ENCODE results near the gene VPS25.
"Not testable (repeated sequence)": the region's sequence is repeated elsewhere in the genome, so short reads cannot be mapped to it uniquely, and the experiment has no call there.

The VPS25 gene

GRCh38 chr17:42748908-42749798 lies 24.1 kb upstream of the VPS25 start:
- peaks cover 3% of the 10 kb centered on the region for H3K4me1 ChIP-seq (ENCODE audit: control insufficient read depth, insufficient read depth, low read length, poor library complexity, severe bottlenecking)
- WGBS, 2 experiments (ENCODE audit: insufficient coverage in 2 of 2) = 89 to 94% methylated on average over 4 to 8 of the region's 11 CpGs
- H3K27ac ChIP-seq (ENCODE audit: low read depth, low read length, severe bottlenecking) = no peak overlapping the region
- peaks cover 5% of the 10 kb centered on the region for H3K9me3 ChIP-seq (ENCODE audit: control insufficient read depth, low read length)
- no peak overlapping the region for H3K4me3 ChIP-seq (ENCODE audit: extremely low read depth, insufficient read depth, low read length, poor library complexity, severe bottlenecking)
- H3K36me3 ChIP-seq (ENCODE audit: control insufficient read depth, insufficient read depth, low read length) = no peaks in the 10 kb centered on the region

- peaks cover 3% of the 10 kb centered on the region for H3K4me1 ChIP-seq (ENCODE audit: control insufficient read depth, insufficient read depth, low read length, poor library complexity, severe bottlenecking)
Measured at GRCh38 chr17:42750739-42751344, 22.4 kb upstream of the VPS25 start.

GRCh38 chr17:42751628-42752027 lies 21.6 kb upstream of the VPS25 start:
- H3K4me1 ChIP-seq (ENCODE audit: control insufficient read depth, insufficient read depth, low read length, poor library complexity, severe bottlenecking) = peaks cover 3% of the 10 kb centered on the region
- no peaks in the 10 kb centered on the region for H3K36me3 ChIP-seq (ENCODE audit: control insufficient read depth, insufficient read depth, low read length)
- 86 to 100% methylated on average over 3 of the region's 7 CpGs for WGBS, 2 experiments (ENCODE audit: insufficient coverage in 2 of 2)
- no peaks in the 10 kb centered on the region for H3K9me3 ChIP-seq (ENCODE audit: control insufficient read depth, low read length)
- H3K4me3 ChIP-seq (ENCODE audit: extremely low read depth, insufficient read depth, low read length, poor library complexity, severe bottlenecking) = no peak overlapping the region
- no peak overlapping the region for H3K27ac ChIP-seq (ENCODE audit: low read depth, low read length, severe bottlenecking)

More at GRCh38 chr17:42750739-42751344, 22.4 kb upstream of the VPS25 start:
- H3K27ac ChIP-seq (ENCODE audit: low read depth, low read length, severe bottlenecking) = no peak overlapping the region
- no peaks in the 10 kb centered on the region for H3K36me3 ChIP-seq (ENCODE audit: control insufficient read depth, insufficient read depth, low read length)
- WGBS, 2 experiments (ENCODE audit: insufficient coverage in 2 of 2) = 88 to 93% methylated on average over 3 of the region's 3 CpGs
- H3K9me3 ChIP-seq (ENCODE audit: control insufficient read depth, low read length) = no peaks in the 10 kb centered on the region
- H3K4me3 ChIP-seq (ENCODE audit: extremely low read depth, insufficient read depth, low read length, poor library complexity, severe bottlenecking) = no peak overlapping the region

- no peaks in the 10 kb centered on the region for H3K36me3 ChIP-seq (ENCODE audit: control insufficient read depth, insufficient read depth, low read length)
- 89 to 94% methylated on average over 3 of the region's 3 CpGs for WGBS, 2 experiments (ENCODE audit: insufficient coverage in 2 of 2)
- H3K27ac ChIP-seq (ENCODE audit: low read depth, low read length, severe bottlenecking) = no peak overlapping the region
- H3K9me3 ChIP-seq (ENCODE audit: control insufficient read depth, low read length) = no peaks in the 10 kb centered on the region
- peaks cover 3% of the 10 kb centered on the region for H3K4me1 ChIP-seq (ENCODE audit: control insufficient read depth, insufficient read depth, low read length, poor library complexity, severe bottlenecking)
- no peak overlapping the region for H3K4me3 ChIP-seq (ENCODE audit: extremely low read depth, insufficient read depth, low read length, poor library complexity, severe bottlenecking)
Measured at GRCh38 chr17:42754782-42755181, 18.5 kb upstream of the VPS25 start.

- WGBS, 2 experiments (ENCODE audit: insufficient coverage in 2 of 2) = 74 to 86% methylated on average over 7 to 8 of the region's 11 CpGs
- Histone ChIP-seq H3K4me1 (ENCODE audit: control insufficient read depth, insufficient read depth, low read length, poor library complexity, severe bottlenecking) (peaks cover 26% of the 10 kb centered on the region), H3K27ac (ENCODE audit: low read depth, low read length, severe bottlenecking) (no peak overlapping the region), H3K4me3 (ENCODE audit: extremely low read depth, insufficient read depth, low read length, poor library complexity, severe bottlenecking) (no peak overlapping the region), H3K9me3 (ENCODE audit: control insufficient read depth, low read length) (no peaks in the 10 kb centered on the region), H3K36me3 (ENCODE audit: control insufficient read depth, insufficient read depth, low read length) (no peaks in the 10 kb centered on the region)
Measured at GRCh38 chr17:42759982-42760651, 13.1 kb upstream of the VPS25 start.

GRCh38 chr17:42760652-42761581 lies 12.3 kb upstream of the VPS25 start, which contains the start of gene RAMP2:
RAMP2 (plus strand) TSS chr17:42761227; CDS start chr17:42761262, 35 bp downstream.
- Histone ChIP-seq H3K9me3 (ENCODE audit: control insufficient read depth, low read length) (no peaks in the 10 kb centered on the region), H3K36me3 (ENCODE audit: control insufficient read depth, insufficient read depth, low read length) (no peaks in the 10 kb centered on the region), H3K4me1 (ENCODE audit: control insufficient read depth, insufficient read depth, low read length, poor library complexity, severe bottlenecking) (peaks cover 26% of the 10 kb centered on the region), H3K27ac (ENCODE audit: low read depth, low read length, severe bottlenecking) (no peak within 1 kb of the TSS), H3K4me3 (ENCODE audit: extremely low read depth, insufficient read depth, low read length, poor library complexity, severe bottlenecking) (peak within 1 kb of the TSS; percentile 46)
- WGBS, 2 experiments (ENCODE audit: insufficient coverage in 2 of 2) = 3 to 6% methylated on average over 50 to 65 of the region's 92 CpGs

GRCh38 chr17:42761638-42762037 lies 11.6 kb upstream of the VPS25 start:
- Histone ChIP-seq H3K4me1 (ENCODE audit: control insufficient read depth, insufficient read depth, low read length, poor library complexity, severe bottlenecking) (peaks cover 26% of the 10 kb centered on the region), H3K27ac (ENCODE audit: low read depth, low read length, severe bottlenecking) (no peak overlapping the region), H3K9me3 (ENCODE audit: control insufficient read depth, low read length) (no peaks in the 10 kb centered on the region), H3K4me3 (ENCODE audit: extremely low read depth, insufficient read depth, low read length, poor library complexity, severe bottlenecking) (peak overlapping the region; percentile 46), H3K36me3 (ENCODE audit: control insufficient read depth, insufficient read depth, low read length) (no peaks in the 10 kb centered on the region)
- 83 to 85% methylated on average over 7 of the region's 12 CpGs for WGBS, 2 experiments (ENCODE audit: insufficient coverage in 2 of 2)

- Histone ChIP-seq H3K4me3 (ENCODE audit: extremely low read depth, insufficient read depth, low read length, poor library complexity, severe bottlenecking) (no peak overlapping the region), H3K36me3 (ENCODE audit: control insufficient read depth, insufficient read depth, low read length) (no peaks in the 10 kb centered on the region), H3K9me3 (ENCODE audit: control insufficient read depth, low read length) (no peaks in the 10 kb centered on the region), H3K4me1 (ENCODE audit: control insufficient read depth, insufficient read depth, low read length, poor library complexity, severe bottlenecking) (peaks cover 19% of the 10 kb centered on the region), H3K27ac (ENCODE audit: low read depth, low read length, severe bottlenecking) (no peak overlapping the region)
- WGBS, 2 experiments (ENCODE audit: insufficient coverage in 2 of 2) = 93 to 96% methylated on average over 3 to 5 of the region's 6 CpGs
Measured at GRCh38 chr17:42766124-42766523, 7.1 kb upstream of the VPS25 start.

- Histone ChIP-seq H3K27ac (ENCODE audit: low read depth, low read length, severe bottlenecking) (no peak overlapping the region), H3K36me3 (ENCODE audit: control insufficient read depth, insufficient read depth, low read length) (no peaks in the 10 kb centered on the region), H3K9me3 (ENCODE audit: control insufficient read depth, low read length) (no peaks in the 10 kb centered on the region), H3K4me1 (ENCODE audit: control insufficient read depth, insufficient read depth, low read length, poor library complexity, severe bottlenecking) (peaks cover 13% of the 10 kb centered on the region), H3K4me3 (ENCODE audit: extremely low read depth, insufficient read depth, low read length, poor library complexity, severe bottlenecking) (no peak overlapping the region)
Measured at GRCh38 chr17:42767512-42767911, 5.7 kb upstream of the VPS25 start.

GRCh38 chr17:42768006-42768405 lies 5.2 kb upstream of the VPS25 start:
- H3K27ac ChIP-seq (ENCODE audit: low read depth, low read length, severe bottlenecking); H3K4me3 ChIP-seq (ENCODE audit: extremely low read depth, insufficient read depth, low read length, poor library complexity, severe bottlenecking); H3K36me3 ChIP-seq (ENCODE audit: control insufficient read depth, insufficient read depth, low read length); H3K9me3 ChIP-seq (ENCODE audit: control insufficient read depth, low read length): not testable (repeated sequence)
- H3K4me1 ChIP-seq (ENCODE audit: control insufficient read depth, insufficient read depth, low read length, poor library complexity, severe bottlenecking) = peaks cover 12% of the 10 kb centered on the region
- WGBS, 2 experiments (ENCODE audit: insufficient coverage in 2 of 2) = 91 to 97% methylated on average over 4 to 8 of the region's 9 CpGs
